Calu3 (cell line): ENCODE data around the gene SLC25A29. TPM values are rescaled to one million over a fixed set of nuclear protein-coding genes. Genes with fewer than 3 reads are reported as not detected.
A peak's percentile ranks its signal among the peaks of the same experiment; 100 is the strongest.

Experiments
- BruUV-seq: library from RNA; stranded (reverse); fragments of 400-500 nt; replicated peaks from 2 replicates; lab custom pipeline; 2021; lab: Mats Ljungman, UMichigan
- CTCF ChIA-PET: fragments of 300-600 bp; sonication (Branson Sonifier 250); formaldehyde crosslinking; loops from one replicate; lab custom pipeline; 2022; ENCODE audit warnings: antibody characterized with exemption; lab: Charles Lee
- DNase-seq: peaks from one replicate; pipeline ENCODE4 v3.0.0; 2022
- H3K27ac Mint-ChIP-seq: one replicate; pipeline ENCODE4 v1.8.0; 2022; ENCODE audit warnings: mixed read lengths; ENCODE audit not compliant: unreplicated experiment
- H3K27me3 Mint-ChIP-seq: one replicate; pipeline ENCODE4 v1.8.0; 2022; ENCODE audit warnings: mixed read lengths; ENCODE audit not compliant: unreplicated experiment
- H3K36me3 Mint-ChIP-seq: one replicate; pipeline ENCODE4 v1.8.0; 2022; ENCODE audit warnings: mild to moderate bottlenecking, moderate library complexity, mixed read lengths; ENCODE audit not compliant: insufficient read depth, unreplicated experiment
- H3K4me1 Mint-ChIP-seq: one replicate; pipeline ENCODE4 v1.8.0; 2022; ENCODE audit warnings: mild to moderate bottlenecking, low read depth, mixed read lengths; ENCODE audit not compliant: unreplicated experiment
- H3K4me3 Mint-ChIP-seq: one replicate; pipeline ENCODE4 v1.8.0; 2022; ENCODE audit warnings: mild to moderate bottlenecking, low read depth, moderate library complexity, mixed read lengths; ENCODE audit not compliant: unreplicated experiment
- H3K9me3 Mint-ChIP-seq: one replicate; pipeline ENCODE4 v1.8.0; 2022; ENCODE audit warnings: low read depth, mixed read lengths; ENCODE audit not compliant: unreplicated experiment
- intact Hi-C: fragments of 100-400 bp; cut with micrococcal nuclease; formaldehyde crosslinking; loops from one replicate; pipeline ENCODE4 v1.10.0; 2022; ENCODE audit not compliant: unreplicated experiment
- total RNA-seq: library from RNA; stranded (reverse); gene quantifications from 2 replicates; pipeline ENCODE4 v1.2.3, GENCODE V29; 2022
- TF ChIP-seq, protein P1 (sequence below): fragments of 200-600 bp; IDR thresholded peaks from one replicate; pipeline ENCODE4 v1.8.0; 2022; ENCODE audit warnings: antibody characterized with exemption; ENCODE audit not compliant: unreplicated experiment

Gene SLC25A29
- total RNA-seq, 1 experiment from 2014 or later = 68.4 TPM

DNA sequence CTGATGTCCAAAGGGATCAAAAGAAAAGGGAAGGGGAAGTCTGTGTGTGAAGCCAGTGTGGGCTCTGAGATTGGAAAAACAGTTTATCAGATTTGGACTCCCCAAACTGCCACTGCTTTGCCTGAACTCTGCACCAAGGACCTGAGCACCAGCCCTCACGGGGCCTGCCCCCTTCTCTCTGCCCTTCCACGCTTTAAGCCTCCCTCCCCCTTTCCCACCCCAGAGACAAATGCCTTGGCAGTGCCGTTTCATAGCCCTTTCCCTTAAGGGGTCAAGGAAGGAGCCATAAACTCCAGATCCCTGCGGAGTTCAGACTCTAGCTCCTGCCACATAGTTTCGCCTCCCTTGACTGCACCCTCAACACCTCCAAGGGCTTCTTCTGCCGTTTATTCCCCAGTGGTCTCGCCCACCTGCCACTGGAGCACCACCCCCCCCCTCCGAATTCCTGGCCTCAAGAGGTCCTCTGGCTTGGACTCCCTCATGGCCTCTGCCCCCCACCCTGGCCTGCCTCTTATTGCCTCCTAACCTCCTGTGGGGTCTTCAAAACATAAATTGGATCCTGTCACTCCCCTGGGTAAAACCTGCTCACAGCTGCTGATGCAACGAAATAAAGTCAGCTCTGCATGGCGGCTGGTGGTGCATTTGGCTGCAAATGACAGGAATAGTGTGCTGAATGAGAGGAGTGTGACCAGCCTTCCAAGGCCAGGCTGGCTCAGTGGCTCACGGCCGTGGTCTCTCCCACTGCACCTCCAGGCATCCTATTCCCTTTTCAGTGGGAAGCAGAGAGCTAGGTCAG is 18.8 kb downstream of the SLC25A29 start:
- H3K27ac Mint-ChIP-seq = no peak overlapping the region

DNA sequence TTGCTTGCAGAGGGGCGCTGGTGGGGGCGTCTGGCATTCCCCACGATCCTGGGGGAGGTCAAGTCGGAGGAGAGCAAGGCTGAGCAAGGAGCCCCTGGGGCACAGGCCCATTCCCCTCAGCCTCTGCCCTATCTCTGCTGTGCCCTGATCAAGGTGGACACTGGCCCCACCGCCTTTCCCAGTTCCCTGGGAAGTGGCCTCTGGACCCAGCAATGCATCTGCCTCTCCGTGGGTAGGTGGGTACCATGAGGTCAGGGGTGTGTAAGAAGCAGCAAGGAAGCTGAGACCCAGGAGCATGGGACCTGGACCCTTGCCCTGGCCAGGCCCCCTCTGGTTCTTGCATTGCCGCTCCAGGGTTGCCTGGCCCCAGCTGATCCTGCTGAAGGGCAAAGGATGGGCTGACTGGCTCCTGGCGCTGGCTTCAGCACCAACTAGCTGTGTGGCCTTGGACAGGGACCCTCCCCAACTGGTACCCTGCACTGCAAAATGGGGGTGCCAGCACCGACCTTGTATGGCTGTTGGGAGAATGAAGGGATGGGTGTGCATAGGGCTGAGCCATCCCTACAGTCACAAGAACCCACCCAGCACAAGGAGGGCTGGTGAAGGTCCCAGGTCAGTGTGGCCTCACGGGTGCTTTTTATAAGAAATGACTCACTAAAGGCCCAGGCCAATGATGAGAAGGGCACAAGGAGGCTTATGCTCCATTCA is 19.6 kb downstream of the SLC25A29 start:
- intact Hi-C loops = no loop called here
- H3K27ac Mint-ChIP-seq = peak overlapping the region; percentile 92
- peak overlapping the region; percentile 67 for H3K4me3 Mint-ChIP-seq
- TF ChIP-seq, protein P1, sequence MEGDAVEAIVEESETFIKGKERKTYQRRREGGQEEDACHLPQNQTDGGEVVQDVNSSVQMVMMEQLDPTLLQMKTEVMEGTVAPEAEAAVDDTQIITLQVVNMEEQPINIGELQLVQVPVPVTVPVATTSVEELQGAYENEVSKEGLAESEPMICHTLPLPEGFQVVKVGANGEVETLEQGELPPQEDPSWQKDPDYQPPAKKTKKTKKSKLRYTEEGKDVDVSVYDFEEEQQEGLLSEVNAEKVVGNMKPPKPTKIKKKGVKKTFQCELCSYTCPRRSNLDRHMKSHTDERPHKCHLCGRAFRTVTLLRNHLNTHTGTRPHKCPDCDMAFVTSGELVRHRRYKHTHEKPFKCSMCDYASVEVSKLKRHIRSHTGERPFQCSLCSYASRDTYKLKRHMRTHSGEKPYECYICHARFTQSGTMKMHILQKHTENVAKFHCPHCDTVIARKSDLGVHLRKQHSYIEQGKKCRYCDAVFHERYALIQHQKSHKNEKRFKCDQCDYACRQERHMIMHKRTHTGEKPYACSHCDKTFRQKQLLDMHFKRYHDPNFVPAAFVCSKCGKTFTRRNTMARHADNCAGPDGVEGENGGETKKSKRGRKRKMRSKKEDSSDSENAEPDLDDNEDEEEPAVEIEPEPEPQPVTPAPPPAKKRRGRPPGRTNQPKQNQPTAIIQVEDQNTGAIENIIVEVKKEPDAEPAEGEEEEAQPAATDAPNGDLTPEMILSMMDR = no peak
- peaks cover 7% of the 10 kb centered on the region for H3K4me1 Mint-ChIP-seq
- CTCF ChIA-PET = no interaction called here
- BruUV-seq = no TSS peak
- DNase-seq = no peak
- H3K9me3 Mint-ChIP-seq = no peaks in the 10 kb centered on the region
- peaks cover 36% of the 10 kb centered on the region for H3K36me3 Mint-ChIP-seq
- H3K27me3 Mint-ChIP-seq = no peaks in the 10 kb centered on the region

More for the DNA sequence above, 18.8 kb downstream of the SLC25A29 start:
- CTCF ChIA-PET = interaction anchor here (0.5 to 0.6 kb wide), 2 partner anchors 73 to 633 kb away, joined by 3 to 4 read pairs; no protein-coding TSS in a partner anchor
- H3K4me3 Mint-ChIP-seq = no peak overlapping the region
- no peak for DNase-seq
- BruUV-seq = no TSS peak
- TF ChIP-seq, protein P1 = no peak
- H3K9me3 Mint-ChIP-seq = no peaks in the 10 kb centered on the region
- H3K27me3 Mint-ChIP-seq = no peaks in the 10 kb centered on the region
- intact Hi-C loops = no loop called here
- H3K4me1 Mint-ChIP-seq = peaks cover 7% of the 10 kb centered on the region
- peaks cover 28% of the 10 kb centered on the region for H3K36me3 Mint-ChIP-seq

DNA sequence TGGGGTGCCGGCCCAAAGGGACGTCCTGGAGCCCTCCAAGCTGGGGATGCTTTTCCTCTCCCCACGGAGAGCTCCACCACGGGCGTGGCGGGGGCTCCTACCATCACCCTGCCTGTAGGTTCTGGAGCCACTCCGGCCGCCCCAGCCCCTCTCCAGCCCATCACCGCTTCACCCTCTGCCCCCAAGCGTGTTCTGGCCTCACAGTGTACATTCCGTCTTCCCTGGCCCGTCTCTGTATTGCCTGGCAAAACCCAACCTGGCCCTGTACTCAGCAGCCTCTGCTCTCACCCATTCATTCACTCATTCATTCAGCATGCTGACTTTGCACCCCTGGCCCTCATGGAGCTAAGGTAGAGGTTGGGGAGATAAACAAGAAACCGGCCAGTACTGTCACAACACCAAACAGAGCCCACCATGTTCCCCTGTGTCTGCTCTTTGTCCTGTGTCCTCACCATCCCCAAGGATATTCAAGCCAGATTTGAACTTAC is 20.3 kb downstream of the SLC25A29 start:
- Mint-ChIP-seq H3K4me3 (peak overlapping the region; percentile 67), H3K9me3 (no peaks in the 10 kb centered on the region), H3K27me3 (no peaks in the 10 kb centered on the region), H3K36me3 (peaks cover 37% of the 10 kb centered on the region), H3K27ac (peak overlapping the region; percentile 92), H3K4me1 (peaks cover 7% of the 10 kb centered on the region)
- TF ChIP-seq, protein P1 = no peak
- no TSS peak for BruUV-seq
- DNase-seq = no peak
- intact Hi-C loops = no loop called here
- CTCF ChIA-PET = interaction anchor here (1.3 kb wide), 1 partner anchor 92 kb away, joined by 3 read pairs; no protein-coding TSS in a partner anchor

DNA sequence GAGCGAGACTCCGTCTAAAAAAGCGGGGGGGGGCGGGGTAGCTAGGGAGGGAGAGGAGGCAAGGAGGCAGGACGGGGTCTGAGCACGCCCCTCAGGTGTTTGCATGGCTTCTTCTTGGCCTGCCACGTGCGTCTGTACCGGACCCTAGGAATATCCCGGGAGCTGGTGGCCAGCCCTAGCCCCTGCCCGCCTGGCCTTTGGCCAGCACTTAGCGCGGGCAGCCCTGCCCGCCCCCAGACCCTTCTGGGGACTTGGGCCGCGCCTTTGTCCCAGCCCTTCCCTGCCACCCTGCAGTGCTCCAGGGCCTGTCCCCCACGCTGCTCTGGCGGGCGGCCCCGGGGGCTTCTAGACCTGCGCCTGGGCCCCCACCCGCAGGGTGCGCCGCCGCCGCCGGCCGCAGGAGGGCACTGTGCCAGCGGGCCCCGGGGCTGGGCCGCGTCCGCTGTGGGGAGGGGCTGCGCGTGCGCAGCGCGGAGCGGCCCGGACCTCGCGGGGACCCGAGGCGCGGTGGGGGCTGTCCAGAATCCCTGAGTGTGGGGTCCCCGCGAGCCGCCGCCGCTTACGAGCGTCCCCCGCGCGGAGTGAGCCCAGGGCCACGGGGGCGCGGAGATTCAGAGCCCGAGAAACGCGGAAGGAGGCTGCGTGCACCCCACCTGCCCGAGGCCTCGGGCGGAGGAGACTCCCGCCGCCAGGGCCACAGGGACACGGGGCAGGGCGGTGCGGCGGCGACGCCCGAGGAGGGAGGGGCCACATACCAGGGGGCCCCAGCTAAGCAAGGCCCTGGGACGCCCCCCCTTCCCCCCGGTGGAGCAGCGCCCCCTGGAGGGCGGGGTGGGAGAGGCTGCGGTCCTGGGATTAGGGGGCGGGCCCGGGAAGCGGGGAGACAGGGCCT is 21.0 kb downstream of the SLC25A29 start:
- Mint-ChIP-seq H3K27ac (peak overlapping the region; percentile 92), H3K4me1 (peaks cover 7% of the 10 kb centered on the region), H3K4me3 (peak overlapping the region; percentile 67), H3K27me3 (no peaks in the 10 kb centered on the region), H3K36me3 (peaks cover 43% of the 10 kb centered on the region), H3K9me3 (no peaks in the 10 kb centered on the region)
- BruUV-seq = no TSS peak
- intact Hi-C loops = no loop called here
- DNase-seq = peak; percentile 83
- CTCF ChIA-PET = interaction anchor here (0.5 to 1.3 kb wide), 3 partner anchors 92 to 555 kb away, joined by 3 to 5 read pairs (median 4); no protein-coding TSS in a partner anchor
- TF ChIP-seq, protein P1 = peak; percentile 67
